ENCODE measurements around the gene BTRC. TPM values are rescaled to one million over a fixed set of nuclear protein-coding genes. Genes with fewer than 3 reads are reported as not detected.
"Not testable (repeated sequence)": the region's sequence is repeated elsewhere in the genome, so short reads cannot be mapped to it uniquely, and the experiment has no call there.

BTRC gene
- total RNA-seq, 2 experiments from 2014 or later: 14.3 to 14.8 TPM

DNA sequence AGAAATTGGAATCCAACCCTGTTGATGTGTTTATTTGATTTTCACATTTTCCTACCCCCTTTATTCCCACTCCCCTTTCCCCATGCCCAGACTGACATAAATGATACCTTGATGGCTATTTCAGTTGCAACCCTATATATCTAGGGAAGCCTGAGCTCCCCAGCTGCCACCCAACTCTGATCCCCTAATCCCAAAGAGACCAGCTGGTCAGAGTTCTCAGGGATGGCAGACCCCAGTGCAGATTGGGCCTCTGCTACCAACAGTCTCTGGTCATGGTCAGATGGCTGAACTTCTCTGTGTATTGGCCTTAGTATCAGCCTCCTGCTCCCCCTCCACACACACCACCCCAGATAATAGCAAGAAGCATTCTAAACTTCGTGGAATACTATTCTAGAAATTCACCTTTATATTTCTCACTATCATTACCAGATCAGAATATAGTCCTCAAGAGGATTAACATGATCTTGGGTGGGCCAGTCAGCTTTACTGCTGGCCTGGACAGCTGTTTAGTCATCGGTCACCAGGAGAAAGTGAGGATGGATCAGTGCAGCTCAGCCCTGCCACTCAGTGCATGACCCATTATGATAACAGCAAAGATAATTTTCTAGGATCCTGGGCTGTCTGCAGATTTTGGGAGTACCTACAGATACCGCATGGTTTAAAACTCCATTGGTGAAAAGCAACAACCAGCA is 24.5 kb upstream of the BTRC start:
- Mint-ChIP-seq H3K36me3 (ENCODE audit: low read depth) (no peaks in the 10 kb centered on the region), H3K27me3 (peaks cover 21% of the 10 kb centered on the region), H3K4me3 (no peak overlapping the region), H3K27ac (no peak overlapping the region), H3K4me1 (no peaks in the 10 kb centered on the region), H3K9me3 (no peaks in the 10 kb centered on the region)
- ChIA-PET CTCF (no interaction called here), POLR2A (no interaction called here)
- no peak for DNase-seq

DNA sequence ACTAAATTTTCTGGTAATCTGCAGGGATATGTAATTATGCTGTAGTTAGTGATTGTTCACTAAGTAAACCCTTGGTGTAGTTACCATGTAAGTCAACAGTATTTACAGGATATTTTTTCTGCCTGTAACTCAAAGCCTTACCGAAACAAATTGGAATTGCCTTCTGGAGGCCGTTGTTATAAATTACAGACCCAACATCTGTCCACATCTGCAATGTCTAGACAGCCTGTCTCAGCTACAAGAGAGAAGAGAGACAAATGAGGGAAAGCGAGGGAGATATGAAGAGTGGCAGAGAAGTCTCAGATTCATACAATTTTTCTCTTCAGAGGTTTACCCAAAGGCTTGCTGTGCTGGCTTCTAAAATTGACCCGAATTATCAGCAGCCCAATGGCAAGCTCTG is 23.7 kb upstream of the BTRC start:
- DNase-seq: no peak
- Mint-ChIP-seq H3K4me1 (no peaks in the 10 kb centered on the region), H3K4me3 (no peak overlapping the region), H3K9me3 (no peaks in the 10 kb centered on the region), H3K27ac (no peak overlapping the region), H3K36me3 (ENCODE audit: low read depth) (no peaks in the 10 kb centered on the region), H3K27me3 (peaks cover 17% of the 10 kb centered on the region)
- ChIA-PET CTCF (no interaction called here), POLR2A (no interaction called here)

DNA sequence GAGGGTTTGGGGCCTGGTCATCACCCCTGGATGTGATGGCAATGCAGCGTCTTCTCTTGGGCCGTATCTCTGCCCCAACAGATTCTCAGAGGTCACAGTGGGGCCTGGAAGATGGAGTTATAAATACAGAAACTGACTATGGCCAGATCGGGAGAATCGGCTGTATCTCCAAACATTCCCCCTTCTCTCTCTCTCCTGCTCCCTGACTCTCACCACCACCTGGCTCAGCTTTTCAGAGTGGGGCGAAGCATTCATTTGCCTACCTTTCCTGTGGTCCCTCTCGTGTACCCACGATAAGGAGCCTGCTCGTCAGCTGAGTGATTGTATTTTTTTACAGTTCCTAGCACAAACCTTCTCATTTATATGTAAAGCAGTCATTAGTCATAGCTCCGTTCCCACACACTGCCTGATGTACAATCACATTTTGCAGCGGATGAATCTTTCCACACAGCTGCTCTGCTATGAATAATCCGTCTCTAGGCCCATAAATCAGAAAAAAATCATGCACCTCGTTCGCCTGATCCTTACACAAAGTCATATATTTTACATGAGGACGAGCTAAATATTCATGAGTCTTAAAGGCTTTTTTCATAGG is 23.2 kb upstream of the BTRC start:
- ChIA-PET CTCF (interaction anchor here (0.9 kb wide), 1 partner anchor 189 kb away, joined by 3 read pairs; no protein-coding TSS in a partner anchor), POLR2A (no interaction called here)
- H3K9me3 Mint-ChIP-seq: no peaks in the 10 kb centered on the region
- H3K36me3 Mint-ChIP-seq (ENCODE audit: low read depth): no peaks in the 10 kb centered on the region
- H3K27me3 Mint-ChIP-seq: peaks cover 15% of the 10 kb centered on the region
- H3K4me3 Mint-ChIP-seq: no peak overlapping the region
- no peak for DNase-seq
- no peak overlapping the region for H3K27ac Mint-ChIP-seq
- H3K4me1 Mint-ChIP-seq: no peaks in the 10 kb centered on the region

DNA sequence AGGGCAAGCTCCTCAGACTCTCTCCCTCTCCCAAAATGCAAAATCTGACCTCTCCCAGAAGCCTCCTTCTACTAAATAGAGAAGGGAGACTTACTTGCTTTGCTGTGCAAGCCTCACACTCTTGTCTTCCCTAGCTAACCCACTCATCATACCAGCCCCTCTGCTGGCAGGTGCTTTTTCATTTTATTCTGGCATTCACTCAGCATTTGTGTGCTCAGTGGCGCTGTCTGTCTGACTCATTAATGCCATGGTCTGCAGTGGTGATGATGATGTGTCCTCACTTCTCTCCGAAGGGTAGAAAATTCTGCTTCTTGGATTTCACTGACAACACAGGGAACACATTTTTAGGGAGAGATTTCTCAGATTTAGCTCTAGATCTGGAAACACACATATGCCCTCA is 22.0 kb upstream of the BTRC start:
- Mint-ChIP-seq H3K27me3 (peaks cover 14% of the 10 kb centered on the region), H3K36me3 (ENCODE audit: low read depth) (no peaks in the 10 kb centered on the region), H3K27ac (no peak overlapping the region), H3K4me1 (no peaks in the 10 kb centered on the region), H3K4me3 (no peak overlapping the region), H3K9me3 (no peaks in the 10 kb centered on the region)
- DNase-seq: no peak
- ChIA-PET CTCF (no interaction called here), POLR2A (no interaction called here)

DNA sequence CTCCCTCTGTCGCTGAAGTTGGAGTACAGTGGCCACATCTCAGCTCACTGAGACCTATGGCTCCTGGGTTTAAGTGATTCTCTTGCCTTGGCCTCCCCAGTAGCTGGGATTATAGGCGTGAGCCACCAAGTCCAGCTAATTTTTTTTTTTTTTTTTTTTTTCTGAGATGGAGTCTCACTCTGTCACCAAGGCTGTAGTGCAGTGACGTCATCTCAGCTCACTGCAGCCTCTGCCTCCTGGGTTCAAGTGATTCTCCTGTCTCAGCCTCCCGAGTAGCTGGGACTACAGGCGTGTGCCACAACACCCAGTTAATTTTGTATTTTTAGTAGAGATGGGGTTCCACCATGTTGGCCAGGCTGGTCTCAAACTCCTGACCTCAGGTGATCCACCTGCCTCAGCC is 19.7 kb upstream of the BTRC start:
- DNase-seq; H3K36me3 Mint-ChIP-seq (ENCODE audit: low read depth); H3K4me1 Mint-ChIP-seq; H3K4me3 Mint-ChIP-seq; H3K9me3 Mint-ChIP-seq; POLR2A ChIA-PET; H3K27me3 Mint-ChIP-seq; H3K27ac Mint-ChIP-seq: not testable (repeated sequence)
- CTCF ChIA-PET: interaction anchor here (0.6 to 1.0 kb wide), 4 partner anchors 9 to 446 kb away, joined by 3 to 4 read pairs (median 3); no protein-coding TSS in a partner anchor

DNA sequence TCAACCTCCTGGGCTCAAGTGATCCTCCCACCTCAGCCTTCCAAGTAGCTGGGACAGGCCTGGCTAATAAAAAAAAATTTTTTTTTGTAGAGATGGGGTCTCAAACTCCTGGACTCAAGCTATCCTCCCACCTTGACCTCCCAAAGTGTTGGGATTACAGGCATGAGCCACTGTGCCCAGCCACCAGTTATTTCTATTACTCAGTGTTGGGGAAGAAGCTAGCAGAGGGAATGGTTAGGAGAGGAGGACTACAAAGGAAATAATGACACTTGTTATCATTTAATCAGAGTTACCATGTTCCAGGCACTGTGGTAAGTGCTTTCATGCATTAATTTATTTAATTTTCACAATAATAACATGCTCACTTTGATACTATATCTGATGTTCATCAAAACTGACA is 17.6 kb upstream of the BTRC start:
- Mint-ChIP-seq H3K4me1 (no peaks in the 10 kb centered on the region), H3K4me3 (no peak overlapping the region), H3K27ac (no peak overlapping the region), H3K27me3 (peaks cover 10% of the 10 kb centered on the region), H3K36me3 (ENCODE audit: low read depth) (no peaks in the 10 kb centered on the region), H3K9me3 (no peaks in the 10 kb centered on the region)
- POLR2A ChIA-PET: no interaction called here
- DNase-seq: no peak
- CTCF ChIA-PET: interaction anchor here (1.0 kb wide), 1 partner anchor 36 kb away, joined by 3 read pairs; no protein-coding TSS in a partner anchor

DNA sequence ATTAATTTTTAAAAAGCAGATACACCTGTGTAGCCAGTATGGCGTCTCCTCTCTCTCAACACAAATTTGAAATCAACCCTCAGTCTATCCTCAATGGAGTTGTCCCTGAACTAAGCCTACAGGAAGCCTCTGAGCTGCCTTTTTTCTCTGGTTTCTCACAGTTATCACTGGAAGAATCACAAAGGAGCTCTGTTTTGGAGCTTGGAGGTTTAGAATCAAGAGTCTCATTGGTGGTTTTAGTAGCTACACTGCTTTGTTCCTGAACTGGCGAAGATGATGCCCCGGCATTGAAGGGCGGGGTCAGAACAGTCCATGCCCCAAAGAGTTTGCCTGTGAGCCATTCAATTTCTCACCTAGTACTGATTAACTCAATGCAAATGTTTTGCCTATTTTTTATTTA is 16.1 kb upstream of the BTRC start:
- H3K4me1 Mint-ChIP-seq: no peaks in the 10 kb centered on the region
- H3K36me3 Mint-ChIP-seq (ENCODE audit: low read depth): no peaks in the 10 kb centered on the region
- ChIA-PET POLR2A (no interaction called here), CTCF (no interaction called here)
- H3K27me3 Mint-ChIP-seq: peaks cover 6% of the 10 kb centered on the region
- H3K9me3 Mint-ChIP-seq: no peaks in the 10 kb centered on the region
- no peak overlapping the region for H3K27ac Mint-ChIP-seq
- no peak for DNase-seq
- H3K4me3 Mint-ChIP-seq: no peak overlapping the region

DNA sequence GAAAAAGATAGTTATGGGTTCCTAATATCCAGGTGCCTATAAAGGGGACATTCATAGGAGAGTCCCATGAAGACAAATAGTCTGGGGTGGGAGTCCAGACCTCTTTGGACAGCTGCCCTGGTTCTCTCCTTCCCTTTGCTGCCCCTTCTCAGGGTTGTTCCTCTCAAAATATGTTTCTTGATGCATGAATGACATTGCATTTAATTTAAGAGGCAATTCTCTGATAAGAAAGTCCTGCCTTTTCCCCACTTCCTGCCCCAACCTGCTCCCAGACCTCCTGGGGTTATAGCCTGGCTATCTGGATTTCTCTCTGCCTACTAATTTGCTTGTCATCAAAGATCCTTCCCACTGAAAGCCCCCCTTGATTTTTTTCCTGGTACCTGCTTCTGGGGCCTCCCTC is 12.5 kb upstream of the BTRC start:
- CTCF ChIA-PET: interaction anchor here (1.1 kb wide), 1 partner anchor 228 kb away, joined by 3 read pairs; no protein-coding TSS in a partner anchor
- POLR2A ChIA-PET: no interaction called here
- Mint-ChIP-seq H3K4me1 (no peaks in the 10 kb centered on the region), H3K36me3 (ENCODE audit: low read depth) (no peaks in the 10 kb centered on the region), H3K4me3 (no peak overlapping the region), H3K27ac (no peak overlapping the region), H3K27me3 (peaks cover 6% of the 10 kb centered on the region), H3K9me3 (no peaks in the 10 kb centered on the region)
- no peak for DNase-seq

DNA sequence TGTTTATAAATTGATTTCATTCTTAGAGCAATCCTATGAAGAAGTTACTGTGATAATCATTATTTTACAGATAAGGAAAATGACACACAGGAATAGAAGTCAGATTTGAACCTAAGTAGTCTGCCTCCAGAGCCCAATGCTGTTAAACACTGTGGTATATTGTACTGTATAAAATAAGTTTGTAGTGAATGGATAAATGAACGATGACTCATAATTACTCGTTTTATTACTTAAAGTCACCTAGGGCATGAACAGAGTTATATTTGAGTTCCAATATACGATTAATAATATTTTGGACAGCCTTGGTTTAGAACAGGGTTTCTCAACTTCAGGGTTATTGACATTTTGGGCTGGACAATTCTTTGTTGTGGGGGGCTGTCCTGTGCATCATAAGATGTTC is 7.8 kb upstream of the BTRC start:
- no peaks in the 10 kb centered on the region for H3K36me3 Mint-ChIP-seq (ENCODE audit: low read depth)
- H3K27ac Mint-ChIP-seq: no peak overlapping the region
- peaks cover 12% of the 10 kb centered on the region for H3K27me3 Mint-ChIP-seq
- POLR2A ChIA-PET: no interaction called here
- no peak overlapping the region for H3K4me3 Mint-ChIP-seq
- CTCF ChIA-PET: no interaction called here
- no peaks in the 10 kb centered on the region for H3K4me1 Mint-ChIP-seq
- H3K9me3 Mint-ChIP-seq: no peaks in the 10 kb centered on the region
- DNase-seq: no peak

DNA sequence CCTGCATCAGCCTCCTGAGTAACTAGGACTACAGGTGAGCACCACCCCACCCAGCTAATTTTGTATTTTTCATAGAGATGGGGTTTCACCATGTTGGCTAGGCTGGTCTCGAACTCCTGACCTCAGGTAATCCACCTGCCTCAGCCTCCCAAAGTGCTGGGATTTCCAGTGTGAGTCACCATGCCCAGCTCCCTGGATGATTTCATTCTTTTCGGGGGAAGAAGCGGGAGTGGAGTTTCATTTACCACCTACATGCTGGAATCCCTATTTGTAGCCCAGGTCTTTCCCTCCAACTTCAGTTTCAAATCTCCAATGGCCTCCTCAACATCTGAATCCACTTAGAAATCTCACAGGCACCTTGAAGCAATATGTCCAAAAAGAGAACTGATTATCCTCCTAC is 2.9 kb upstream of the BTRC start:
- Mint-ChIP-seq H3K9me3 (no peaks in the 10 kb centered on the region), H3K27me3 (peaks cover 15% of the 10 kb centered on the region), H3K27ac (no peak overlapping the region), H3K4me1 (peaks cover 25% of the 10 kb centered on the region), H3K4me3 (no peak overlapping the region), H3K36me3 (ENCODE audit: low read depth) (peaks cover 2% of the 10 kb centered on the region)
- DNase-seq: no peak
- POLR2A ChIA-PET: no interaction called here
- CTCF ChIA-PET: interaction anchor here (1.8 kb wide), 1 partner anchor 8 kb away, joined by 6 read pairs; no protein-coding TSS in a partner anchor

DNA sequence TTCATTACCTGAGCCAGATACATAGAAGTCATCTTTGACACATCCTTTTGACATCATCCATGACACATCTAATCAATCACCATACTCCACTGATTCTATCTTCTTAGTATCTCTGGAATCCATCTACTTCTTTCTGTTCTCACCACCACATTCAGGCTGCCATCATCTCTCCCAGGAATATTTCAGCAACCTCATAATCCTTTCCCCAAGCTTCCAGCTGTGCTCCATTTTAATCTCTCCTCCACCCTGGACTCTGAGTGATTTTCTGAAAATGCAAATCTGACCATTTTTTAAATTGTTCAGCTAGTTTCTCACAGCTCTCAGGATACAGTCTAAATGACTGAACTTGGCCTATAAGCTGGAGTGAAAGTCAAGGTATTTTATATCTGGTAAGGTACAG is 2.5 kb upstream of the BTRC start:
- ChIA-PET CTCF (interaction anchor here (1.8 kb wide), 1 partner anchor 9 kb away, joined by 6 read pairs; no protein-coding TSS in a partner anchor), POLR2A (no interaction called here)
- H3K27me3 Mint-ChIP-seq: peaks cover 15% of the 10 kb centered on the region

DNA sequence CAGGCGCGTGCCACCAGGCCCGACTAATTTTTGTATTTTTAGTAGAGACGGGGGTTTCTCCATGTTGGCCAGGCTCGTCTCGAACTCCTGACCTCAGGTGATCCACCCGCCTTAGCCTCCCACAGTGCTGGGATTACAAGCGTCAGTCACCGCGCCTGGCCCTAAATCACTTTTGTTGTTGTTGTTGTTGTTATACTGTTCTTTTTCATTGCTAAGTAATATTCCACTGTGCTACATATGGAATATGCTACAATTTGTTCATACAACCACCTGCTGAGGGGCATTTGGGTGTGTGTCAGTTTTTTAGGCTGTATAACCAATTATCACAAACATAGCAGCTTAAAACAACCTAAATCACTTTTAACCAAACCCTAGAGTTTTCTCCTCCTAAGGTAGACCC is 1.1 kb upstream of the BTRC start:
- H3K27ac Mint-ChIP-seq; DNase-seq; H3K9me3 Mint-ChIP-seq; H3K36me3 Mint-ChIP-seq (ENCODE audit: low read depth); H3K4me3 Mint-ChIP-seq; POLR2A ChIA-PET: not testable (repeated sequence)
- H3K27me3 Mint-ChIP-seq: peaks cover 15% of the 10 kb centered on the region
- H3K4me1 Mint-ChIP-seq: peaks cover 27% of the 10 kb centered on the region
- CTCF ChIA-PET: interaction anchor here (1.8 kb wide), 1 partner anchor 10 kb away, joined by 6 read pairs; no protein-coding TSS in a partner anchor

More for the DNA sequence above, 2.5 kb upstream of the BTRC start:
- no peak for DNase-seq
- no peaks in the 10 kb centered on the region for H3K9me3 Mint-ChIP-seq
- no peak overlapping the region for H3K4me3 Mint-ChIP-seq
- H3K36me3 Mint-ChIP-seq (ENCODE audit: low read depth): peaks cover 5% of the 10 kb centered on the region
- no peak overlapping the region for H3K27ac Mint-ChIP-seq
- peaks cover 27% of the 10 kb centered on the region for H3K4me1 Mint-ChIP-seq

DNA sequence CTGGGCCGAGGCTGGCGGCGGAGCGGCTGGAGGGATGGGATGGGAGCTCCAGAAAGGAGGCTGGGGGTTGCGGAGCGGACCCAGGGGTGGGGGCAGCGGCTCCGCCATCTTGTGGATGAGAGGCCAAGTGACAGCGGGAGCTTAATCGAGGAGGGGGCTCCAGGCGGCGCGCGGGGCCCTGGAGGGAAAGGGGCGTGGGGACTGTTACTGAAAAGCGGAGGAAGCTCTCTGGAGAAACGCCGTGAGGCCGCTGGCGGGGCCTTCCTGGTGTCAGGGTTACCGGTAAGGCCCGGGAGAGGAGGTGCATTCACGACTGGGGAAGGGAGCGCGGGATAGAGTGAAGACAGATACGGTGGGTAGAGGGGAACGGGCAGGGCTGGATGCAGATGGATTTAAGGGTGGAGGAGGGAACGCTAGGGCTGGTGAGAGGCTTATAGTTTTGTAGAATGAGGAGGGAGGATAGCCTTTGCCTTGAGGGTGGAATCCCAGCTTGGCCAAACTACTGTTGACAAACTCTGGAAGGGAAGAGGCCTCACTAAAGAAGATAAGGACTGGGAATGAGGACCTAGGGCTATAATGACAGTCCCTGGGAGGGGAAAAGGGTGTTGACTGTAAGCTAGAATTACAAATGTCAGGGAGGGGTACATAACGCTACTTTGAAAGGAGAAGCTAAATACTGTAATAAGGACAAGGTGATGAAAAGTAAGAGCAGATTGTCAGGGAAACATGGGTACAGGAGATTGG is 535 bp downstream of the BTRC start:
- peaks cover 27% of the 10 kb centered on the region for H3K4me1 Mint-ChIP-seq
- peak overlapping the region; percentile 96 for H3K27ac Mint-ChIP-seq
- DNase-seq: peak; percentile 46
- H3K9me3 Mint-ChIP-seq: no peaks in the 10 kb centered on the region
- peaks cover 11% of the 10 kb centered on the region for H3K27me3 Mint-ChIP-seq
- POLR2A ChIA-PET: no interaction called here
- peak overlapping the region; percentile 90 for H3K4me3 Mint-ChIP-seq
- CTCF ChIA-PET: no interaction called here
- H3K36me3 Mint-ChIP-seq (ENCODE audit: low read depth): peaks cover 6% of the 10 kb centered on the region

All from activated CD4-positive, alpha-beta T cell treated with anti-CD3 and anti-CD28 coated beads, Interleukin-2, amount 10 ng/mL, durations not matched to agents 7 days and 5 days (primary cell).